Measurements from ENCODE around the gene STXBP5. TPM values are rescaled to one million over a fixed set of nuclear protein-coding genes. Genes with fewer than 3 reads are reported as not detected.

Gene STXBP5
- total and polyA plus RNA-seq, 4 donors: 1.9 to 8.9 (median 4.8) TPM

DNA sequence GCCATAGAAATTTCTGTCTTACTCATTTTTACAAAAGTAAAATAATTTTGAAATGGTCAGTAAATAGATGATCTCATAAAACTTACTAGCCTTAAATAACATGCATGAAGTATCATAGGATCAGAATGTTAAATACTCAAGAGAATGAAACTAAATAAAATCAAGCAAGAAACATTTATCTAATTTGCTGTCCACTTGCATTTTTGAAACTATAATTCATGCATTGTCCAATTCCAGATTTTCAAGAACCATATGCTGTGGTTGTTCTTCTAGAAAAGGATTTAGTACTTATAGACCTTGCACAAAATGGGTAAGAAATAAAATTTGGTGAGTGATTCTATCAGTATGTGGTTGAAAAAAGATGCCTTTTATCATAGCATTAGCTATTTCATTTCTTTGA is 107.0 kb downstream of the STXBP5 start (continued):
- TF ChIP-seq, protein P1, sequence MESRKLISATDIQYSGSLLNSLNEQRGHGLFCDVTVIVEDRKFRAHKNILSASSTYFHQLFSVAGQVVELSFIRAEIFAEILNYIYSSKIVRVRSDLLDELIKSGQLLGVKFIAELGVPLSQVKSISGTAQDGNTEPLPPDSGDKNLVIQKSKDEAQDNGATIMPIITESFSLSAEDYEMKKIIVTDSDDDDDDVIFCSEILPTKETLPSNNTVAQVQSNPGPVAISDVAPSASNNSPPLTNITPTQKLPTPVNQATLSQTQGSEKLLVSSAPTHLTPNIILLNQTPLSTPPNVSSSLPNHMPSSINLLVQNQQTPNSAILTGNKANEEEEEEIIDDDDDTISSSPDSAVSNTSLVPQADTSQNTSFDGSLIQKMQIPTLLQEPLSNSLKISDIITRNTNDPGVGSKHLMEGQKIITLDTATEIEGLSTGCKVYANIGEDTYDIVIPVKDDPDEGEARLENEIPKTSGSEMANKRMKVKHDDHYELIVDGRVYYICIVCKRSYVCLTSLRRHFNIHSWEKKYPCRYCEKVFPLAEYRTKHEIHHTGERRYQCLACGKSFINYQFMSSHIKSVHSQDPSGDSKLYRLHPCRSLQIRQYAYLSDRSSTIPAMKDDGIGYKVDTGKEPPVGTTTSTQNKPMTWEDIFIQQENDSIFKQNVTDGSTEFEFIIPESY (IDR thresholded peaks at IDR 0.05): no peak

GRCh38 chr6:147321260-147321659 is 117.0 kb downstream of the STXBP5 start:
- no peak for DNase-seq (ENCODE audit: low spot score)
- H3K4me1 ChIP-seq (ENCODE audit: control insufficient read depth in 4 of 4, insufficient read depth in 4 of 4, low read length in 3 of 4): peaks cover 0 to 2% (median 0%) of the 10 kb centered on the region in 4 donors
- no peak for TF ChIP-seq YY1 (IDR thresholded peaks at IDR 0.05)
- TF ChIP-seq, protein P2, sequence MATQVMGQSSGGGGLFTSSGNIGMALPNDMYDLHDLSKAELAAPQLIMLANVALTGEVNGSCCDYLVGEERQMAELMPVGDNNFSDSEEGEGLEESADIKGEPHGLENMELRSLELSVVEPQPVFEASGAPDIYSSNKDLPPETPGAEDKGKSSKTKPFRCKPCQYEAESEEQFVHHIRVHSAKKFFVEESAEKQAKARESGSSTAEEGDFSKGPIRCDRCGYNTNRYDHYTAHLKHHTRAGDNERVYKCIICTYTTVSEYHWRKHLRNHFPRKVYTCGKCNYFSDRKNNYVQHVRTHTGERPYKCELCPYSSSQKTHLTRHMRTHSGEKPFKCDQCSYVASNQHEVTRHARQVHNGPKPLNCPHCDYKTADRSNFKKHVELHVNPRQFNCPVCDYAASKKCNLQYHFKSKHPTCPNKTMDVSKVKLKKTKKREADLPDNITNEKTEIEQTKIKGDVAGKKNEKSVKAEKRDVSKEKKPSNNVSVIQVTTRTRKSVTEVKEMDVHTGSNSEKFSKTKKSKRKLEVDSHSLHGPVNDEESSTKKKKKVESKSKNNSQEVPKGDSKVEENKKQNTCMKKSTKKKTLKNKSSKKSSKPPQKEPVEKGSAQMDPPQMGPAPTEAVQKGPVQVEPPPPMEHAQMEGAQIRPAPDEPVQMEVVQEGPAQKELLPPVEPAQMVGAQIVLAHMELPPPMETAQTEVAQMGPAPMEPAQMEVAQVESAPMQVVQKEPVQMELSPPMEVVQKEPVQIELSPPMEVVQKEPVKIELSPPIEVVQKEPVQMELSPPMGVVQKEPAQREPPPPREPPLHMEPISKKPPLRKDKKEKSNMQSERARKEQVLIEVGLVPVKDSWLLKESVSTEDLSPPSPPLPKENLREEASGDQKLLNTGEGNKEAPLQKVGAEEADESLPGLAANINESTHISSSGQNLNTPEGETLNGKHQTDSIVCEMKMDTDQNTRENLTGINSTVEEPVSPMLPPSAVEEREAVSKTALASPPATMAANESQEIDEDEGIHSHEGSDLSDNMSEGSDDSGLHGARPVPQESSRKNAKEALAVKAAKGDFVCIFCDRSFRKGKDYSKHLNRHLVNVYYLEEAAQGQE (IDR thresholded peaks at IDR 0.05): no peak
- TF ChIP-seq FOXA2 (IDR thresholded peaks at IDR 0.05): no peak
- TF ChIP-seq NR2F2 (IDR thresholded peaks at IDR 0.05): no peak
- WGBS: 85% methylated on average over 2 of the region's 2 CpGs
- no peak overlapping the region for H3K9ac ChIP-seq (ENCODE audit: low read depth in 1 of 2, low read length in 2 of 2)
- H3K27ac ChIP-seq (ENCODE audit: low read depth in 1 of 2, low read length in 2 of 2): no peak overlapping the region
- no peak overlapping the region for H3K4me3 ChIP-seq (ENCODE audit: low read depth in 1 of 3, low read length in 3 of 3)
- peaks cover 0 to 3% (median under 1%) of the 10 kb centered on the region in 4 donors for H3K36me3 ChIP-seq (ENCODE audit: control insufficient read depth in 4 of 4, insufficient read depth in 3 of 4, low read depth in 1 of 4, low read length in 3 of 4)
- no peaks in the 10 kb centered on the region for H3K27me3 ChIP-seq (ENCODE audit: control insufficient read depth in 4 of 4, insufficient read depth in 4 of 4, low read length in 3 of 4)
- H3K9me3 ChIP-seq (ENCODE audit: control insufficient read depth in 4 of 4, low read length in 3 of 4): no peaks in the 10 kb centered on the region

- no peaks in the 10 kb centered on the region for H3K9me3 ChIP-seq (ENCODE audit: control insufficient read depth in 4 of 4, low read length in 3 of 4)
- H3K27me3 ChIP-seq (ENCODE audit: control insufficient read depth in 4 of 4, insufficient read depth in 4 of 4, low read length in 3 of 4): no peaks in the 10 kb centered on the region
- H3K9ac ChIP-seq (ENCODE audit: low read depth in 1 of 2, low read length in 2 of 2): no peak overlapping the region
- peaks cover 0 to 2% (median 0%) of the 10 kb centered on the region in 4 donors for H3K4me1 ChIP-seq (ENCODE audit: control insufficient read depth in 4 of 4, insufficient read depth in 4 of 4, low read length in 3 of 4)
- DNase-seq (ENCODE audit: low spot score): no peak
- no peak overlapping the region for H3K4me3 ChIP-seq (ENCODE audit: low read depth in 1 of 3, low read length in 3 of 3)
- no peak for TF ChIP-seq YY1 (IDR thresholded peaks at IDR 0.05)
- no peak for TF ChIP-seq FOXA1 (IDR thresholded peaks at IDR 0.05)
- no peak for TF ChIP-seq SP1 (IDR thresholded peaks at IDR 0.05)
- TF ChIP-seq, protein P1 (IDR thresholded peaks at IDR 0.05): no peak
- no peak for TF ChIP-seq HNF4A (conservative IDR thresholded peaks at IDR 0.05)
- TF ChIP-seq NR2F2 (IDR thresholded peaks at IDR 0.05): no peak
- no peak for TF ChIP-seq EGR1 (IDR thresholded peaks at IDR 0.05; ENCODE audit: low read depth in 2 of 2)
- TF ChIP-seq RXRA (IDR thresholded peaks at IDR 0.05): no peak
- TF ChIP-seq, protein P3, sequence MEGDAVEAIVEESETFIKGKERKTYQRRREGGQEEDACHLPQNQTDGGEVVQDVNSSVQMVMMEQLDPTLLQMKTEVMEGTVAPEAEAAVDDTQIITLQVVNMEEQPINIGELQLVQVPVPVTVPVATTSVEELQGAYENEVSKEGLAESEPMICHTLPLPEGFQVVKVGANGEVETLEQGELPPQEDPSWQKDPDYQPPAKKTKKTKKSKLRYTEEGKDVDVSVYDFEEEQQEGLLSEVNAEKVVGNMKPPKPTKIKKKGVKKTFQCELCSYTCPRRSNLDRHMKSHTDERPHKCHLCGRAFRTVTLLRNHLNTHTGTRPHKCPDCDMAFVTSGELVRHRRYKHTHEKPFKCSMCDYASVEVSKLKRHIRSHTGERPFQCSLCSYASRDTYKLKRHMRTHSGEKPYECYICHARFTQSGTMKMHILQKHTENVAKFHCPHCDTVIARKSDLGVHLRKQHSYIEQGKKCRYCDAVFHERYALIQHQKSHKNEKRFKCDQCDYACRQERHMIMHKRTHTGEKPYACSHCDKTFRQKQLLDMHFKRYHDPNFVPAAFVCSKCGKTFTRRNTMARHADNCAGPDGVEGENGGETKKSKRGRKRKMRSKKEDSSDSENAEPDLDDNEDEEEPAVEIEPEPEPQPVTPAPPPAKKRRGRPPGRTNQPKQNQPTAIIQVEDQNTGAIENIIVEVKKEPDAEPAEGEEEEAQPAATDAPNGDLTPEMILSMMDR (IDR thresholded peaks at IDR 0.05; ENCODE audit: low read depth, low read length, missing input control): no peak
- TF ChIP-seq RAD21 (IDR thresholded peaks at IDR 0.05): no peak
- no peak for TF ChIP-seq TAF1 (conservative IDR thresholded peaks at IDR 0.05)
- H3K36me3 ChIP-seq (ENCODE audit: control insufficient read depth in 4 of 4, insufficient read depth in 3 of 4, low read depth in 1 of 4, low read length in 3 of 4): peaks cover 0 to 4% (median 3%) of the 10 kb centered on the region in 4 donors
- H3K27ac ChIP-seq (ENCODE audit: low read depth in 1 of 2, low read length in 2 of 2): peak overlapping the region; percentile 32 to 60
- 75% methylated on average over 5 of the region's 5 CpGs for WGBS
These were observed 118.3 kb downstream of the STXBP5 start for GRCh38 chr6:147322299-147323162.

All from liver (tissue), 9 donors.